NCI-H2029 treated with DMSO at 0.1 percent for 48 hours (cell line): ENCODE measurements around the gene PRKAG2.
"Not testable (repeated sequence)": the region's sequence is repeated elsewhere in the genome, so short reads cannot be mapped to it uniquely, and the experiment has no call there.

ENCODE experiments used
- DNase-seq: peaks from one replicate; lab custom pipeline; 2025; lab: John Stamatoyannopoulos, UW

The PRKAG2 gene

GRCh38 chr7:151884312-151885201, 7.6 kb upstream of the PRKAG2 start:
- DNase-seq: no peak

GRCh38 chr7:151883857-151884256, 6.9 kb upstream of the PRKAG2 start:
- DNase-seq: no peak

- no peak for DNase-seq
These were observed 5.8 kb upstream of the PRKAG2 start for GRCh38 chr7:151882734-151883133.

- no peak for DNase-seq
These were observed 3.8 kb upstream of the PRKAG2 start for GRCh38 chr7:151880688-151881087.

GRCh38 chr7:151877911-151878835, 1.3 kb upstream of the PRKAG2 start:
- no peak for DNase-seq

GRCh38 chr7:151875942-151876898, 695 bp downstream of the PRKAG2 start:
- DNase-seq: no peak

GRCh38 chr7:151874479-151874878, 2.4 kb downstream of the PRKAG2 start:
- DNase-seq: not testable (repeated sequence)

- DNase-seq: no peak
These were observed 3.4 kb downstream of the PRKAG2 start for GRCh38 chr7:151873402-151873965.

- DNase-seq: no peak
These were observed 4.1 kb downstream of the PRKAG2 start for GRCh38 chr7:151872531-151873401.

GRCh38 chr7:151871904-151872303, 5.0 kb downstream of the PRKAG2 start:
- no peak for DNase-seq

- DNase-seq: no peak
These were observed 5.7 kb downstream of the PRKAG2 start for GRCh38 chr7:151871189-151871735.

- no peak for DNase-seq
These were observed 6.7 kb downstream of the PRKAG2 start for GRCh38 chr7:151869968-151870918.

- no peak for DNase-seq
These were observed 7.5 kb downstream of the PRKAG2 start for GRCh38 chr7:151869455-151869854.

- DNase-seq: no peak
These were observed 7.8 kb downstream of the PRKAG2 start for GRCh38 chr7:151869109-151869428.

GRCh38 chr7:151868396-151869108, 8.4 kb downstream of the PRKAG2 start:
- DNase-seq: no peak

- no peak for DNase-seq
These were observed 9.0 kb downstream of the PRKAG2 start for GRCh38 chr7:151867912-151868311.

- no peak for DNase-seq
These were observed 9.9 kb downstream of the PRKAG2 start for GRCh38 chr7:151866761-151867655.
